HEK293 (cell line): ENCODE measurements around the gene SYPL2.
A peak's percentile ranks its signal among the peaks of the same experiment; 100 is the strongest.

Experiments
- CTCF ChIA-PET: fragments of 350-600 bp; formaldehyde crosslinking; extraction: SDS; loops from one replicate; lab custom pipeline; 2021; ENCODE audit warnings: antibody characterized with exemption; lab: Yijun Ruan, JAX
- POLR2A ChIA-PET: fragments of 300-600 bp; formaldehyde crosslinking; extraction: SDS; loops from one replicate; lab custom pipeline; 2020; ENCODE audit warnings: antibody characterized with exemption, inconsistent platforms; lab: Yijun Ruan, JAX
- H3K27ac ChIP-seq: fragments of 200-500 bp; sonication (Bioruptor generic); 2 replicates; pipeline ENCODE4 v1.5.1; 2014; ENCODE audit warnings: low read depth, low read length, control low read depth, inconsistent platforms; ENCODE audit errors: extremely low read depth
- H3K36me3 ChIP-seq, 2 experiments: fragments of 200-500 bp in 1 of 2; sonication (Bioruptor generic) in 1 of 2; 1 replicate in 1 of 2; 2 replicates in 1 of 2; pipeline ENCODE4 v1.5.1; 2014 to 2017; ENCODE audit warnings: inconsistent platforms in 2 of 2, low read length in 2 of 2; ENCODE audit not compliant: control insufficient read depth in 2 of 2, insufficient read depth in 1 of 2
- H3K4me1 ChIP-seq: fragments of 200-500 bp; sonication (Bioruptor generic); 2 replicates; pipeline ENCODE4 v1.5.1; 2014; ENCODE audit warnings: mild to moderate bottlenecking, low read length, inconsistent platforms; ENCODE audit not compliant: control insufficient read depth, insufficient read depth
- H3K4me3 ChIP-seq: 2 replicates; pipeline ENCODE4 v1.5.1; 2011; ENCODE audit warnings: low read depth, mild to moderate bottlenecking, control low read depth, low read length, moderate library complexity
- H3K9me3 ChIP-seq: fragments of 200-500 bp; sonication (Bioruptor generic); 2 replicates; pipeline ENCODE4 v1.5.1; 2014; ENCODE audit warnings: low read depth, low read length, inconsistent platforms; ENCODE audit not compliant: control insufficient read depth, insufficient read depth
- GLIS2 ChIP-seq: fragments of 450-650 bp; formaldehyde crosslinking; IDR thresholded peaks from 2 replicates; pipeline ENCODE4 v1.5.1; 2016; ENCODE audit warnings: missing biosample characterization, missing genetic modification characterization
- MYNN ChIP-seq: fragments of 450-650 bp; formaldehyde crosslinking; IDR thresholded peaks from 2 replicates; pipeline ENCODE4 v1.5.1; 2016; ENCODE audit warnings: missing biosample characterization, missing genetic modification characterization, borderline replicate concordance
- SCRT1 ChIP-seq: fragments of 450-650 bp; formaldehyde crosslinking; IDR thresholded peaks from 2 replicates; pipeline ENCODE4 v1.5.1; 2016; ENCODE audit warnings: missing biosample characterization, missing genetic modification characterization, borderline replicate concordance
- SCRT2 ChIP-seq: fragments of 450-650 bp; formaldehyde crosslinking; IDR thresholded peaks from 2 replicates; pipeline ENCODE4 v1.5.1; 2016; ENCODE audit warnings: missing biosample characterization, missing genetic modification characterization
- TCF7L2 ChIP-seq: IDR thresholded peaks from 2 replicates; pipeline ENCODE4 v1.6.1; 2011; ENCODE audit warnings: low read depth, mild to moderate bottlenecking, inconsistent platforms, low read length, moderate library complexity, borderline replicate concordance
- ZEB2 ChIP-seq: fragments of 450-650 bp; formaldehyde crosslinking; IDR thresholded peaks from 2 replicates; pipeline ENCODE4 v1.5.1; 2016; ENCODE audit warnings: missing biosample characterization, missing genetic modification characterization
- ZNF121 ChIP-seq: fragments of 450-650 bp; formaldehyde crosslinking; IDR thresholded peaks from 2 replicates; pipeline ENCODE4 v1.5.1; 2016; ENCODE audit warnings: missing biosample characterization, missing genetic modification characterization
- ZNF214 ChIP-seq: fragments of 450-650 bp; formaldehyde crosslinking; IDR thresholded peaks from 2 replicates; pipeline ENCODE4 v1.5.1; 2017; ENCODE audit warnings: missing biosample characterization, mild to moderate bottlenecking, missing genetic modification characterization, borderline replicate concordance
- ZNF248 ChIP-seq: fragments of 450-650 bp; formaldehyde crosslinking; IDR thresholded peaks from 2 replicates; pipeline ENCODE4 v1.5.1; 2017; ENCODE audit warnings: missing biosample characterization, missing genetic modification characterization
- ZNF274 ChIP-seq, 2 experiments: fragments of 200-500 bp in 1 of 2; fragments of 450-650 bp in 1 of 2; sonication (Bioruptor generic) in 1 of 2; formaldehyde crosslinking in 1 of 2; IDR thresholded peaks; 2 replicates each; pipeline versions ENCODE4 v1.5.1 to v1.6.1; 2014 to 2016; ENCODE audit warnings: borderline replicate concordance in 1 of 2, inconsistent platforms in 1 of 2, low read length in 1 of 2, missing biosample characterization in 1 of 2, missing genetic modification characterization in 1 of 2
- ZNF292 ChIP-seq: fragments of 450-650 bp; formaldehyde crosslinking; IDR thresholded peaks from 2 replicates; pipeline ENCODE4 v1.5.1; 2016; ENCODE audit warnings: low read depth, missing biosample characterization, missing genetic modification characterization, borderline replicate concordance
- ZNF335 ChIP-seq: fragments of 450-650 bp; formaldehyde crosslinking; conservative IDR thresholded peaks from 2 replicates; pipeline ENCODE4 v1.5.1; 2016; ENCODE audit warnings: missing biosample characterization, missing genetic modification characterization
- ZNF362 ChIP-seq: fragments of 450-650 bp; formaldehyde crosslinking; IDR thresholded peaks from 2 replicates; pipeline ENCODE4 v1.5.1; 2016; ENCODE audit warnings: missing biosample characterization, missing genetic modification characterization
- ZNF391 ChIP-seq: fragments of 450-650 bp; formaldehyde crosslinking; IDR thresholded peaks from 2 replicates; pipeline ENCODE4 v1.5.1; 2016; ENCODE audit warnings: low read depth, missing biosample characterization, missing genetic modification characterization, borderline replicate concordance
- ZNF48 ChIP-seq: fragments of 450-650 bp; formaldehyde crosslinking; IDR thresholded peaks from 2 replicates; pipeline ENCODE4 v1.5.1; 2016; ENCODE audit warnings: missing biosample characterization, missing genetic modification characterization
- ZNF558 ChIP-seq: fragments of 450-650 bp; formaldehyde crosslinking; IDR thresholded peaks from 2 replicates; pipeline ENCODE4 v1.5.1; 2016; ENCODE audit warnings: missing biosample characterization, missing genetic modification characterization
- ZNF624 ChIP-seq: fragments of 450-650 bp; formaldehyde crosslinking; IDR thresholded peaks from 2 replicates; pipeline ENCODE4 v1.5.1; 2017; ENCODE audit warnings: missing biosample characterization, missing genetic modification characterization
- ZNF654 ChIP-seq: fragments of 450-650 bp; formaldehyde crosslinking; IDR thresholded peaks from 2 replicates; pipeline ENCODE4 v1.5.1; 2016; ENCODE audit warnings: low read depth, missing biosample characterization, missing genetic modification characterization
- ZNF777 ChIP-seq: fragments of 450-650 bp; formaldehyde crosslinking; IDR thresholded peaks from 2 replicates; pipeline ENCODE4 v1.5.1; 2017; ENCODE audit warnings: missing biosample characterization, missing genetic modification characterization, borderline replicate concordance
- TF ChIP-seq, protein P1 (sequence below): fragments of 450-650 bp; formaldehyde crosslinking; IDR thresholded peaks from 2 replicates; pipeline ENCODE4 v1.5.1; 2016; ENCODE audit warnings: missing biosample characterization, missing genetic modification characterization
- TF ChIP-seq, protein P2 (sequence below): fragments of 450-650 bp; formaldehyde crosslinking; conservative IDR thresholded peaks from 2 replicates; pipeline ENCODE4 v1.5.1; 2016; ENCODE audit warnings: low read depth, missing biosample characterization, missing genetic modification characterization

SYPL2 gene

DNA sequence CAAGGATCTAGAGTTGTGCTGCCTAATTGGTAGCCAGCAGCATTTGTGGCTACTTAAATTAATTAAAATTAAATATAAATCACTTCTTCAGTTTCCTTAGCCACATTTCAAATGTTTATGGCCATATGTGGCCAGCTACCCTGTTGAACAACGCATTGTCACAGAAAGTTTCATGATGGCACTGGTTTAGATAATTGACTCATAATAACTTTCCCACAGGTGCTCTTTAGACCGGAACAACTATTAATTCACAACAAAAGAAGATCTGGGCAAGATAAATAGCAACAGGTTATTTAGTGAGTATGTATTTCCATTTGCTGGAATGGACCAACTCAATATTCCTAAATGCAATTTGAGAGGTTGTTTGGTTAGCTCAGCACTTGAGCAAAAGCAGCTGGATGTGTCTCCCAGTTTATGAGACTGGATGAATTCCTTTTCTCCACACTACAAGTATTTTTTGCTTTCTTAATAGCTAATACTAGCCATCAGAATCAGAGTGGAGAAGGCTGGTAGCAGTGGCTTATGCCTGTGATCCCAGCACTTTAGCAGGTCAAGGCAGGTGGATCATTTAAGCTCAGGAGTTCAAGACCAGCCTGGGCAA, 46.9 kb downstream of the SYPL2 start:
- no peak for TF ChIP-seq ZNF362 (tag by site-specific recombination)
- TF ChIP-seq SCRT2 (tag by site-specific recombination) = peak; percentile 92
- 0 out of 2 replicates have a peak, but pooled peaks have one; percentile 58 for TF ChIP-seq SCRT1 (tag by site-specific recombination)
- TF ChIP-seq, all 188 proteins: peak for 2
- Histone ChIP-seq H3K36me3 (no peaks in the 10 kb centered on the region), H3K4me3 (no peak overlapping the region), H3K4me1 (no peaks in the 10 kb centered on the region), H3K9me3 (no peaks in the 10 kb centered on the region), H3K27ac (no peak overlapping the region)
- ChIA-PET CTCF (interaction anchor here (0.6 to 36.3 kb wide), 3 partner anchors 19 to 138 kb away, joined by 4 to 1152 read pairs (median 303); partner anchors contain the start of genes CYB561D1 and GPR61), POLR2A (no interaction called here)

GRCh38 chr1:109514846-109515245, 48.5 kb downstream of the SYPL2 start:
- no peak overlapping the region for H3K27ac ChIP-seq
- no peak overlapping the region for H3K4me3 ChIP-seq
- ChIA-PET CTCF (interaction anchor here (1.0 to 36.3 kb wide), 4 partner anchors 12 to 470 kb away, joined by 5 to 1152 read pairs (median 154); partner anchors contain the start of genes AHCYL1, CYB561D1 and GPR61), POLR2A (interaction anchor here (1.1 to 1.3 kb wide), 2 partner anchors 9 to 489 kb away, joined by 3 read pairs; no protein-coding TSS in a partner anchor)
- H3K9me3 ChIP-seq = no peaks in the 10 kb centered on the region
- no peaks in the 10 kb centered on the region for H3K36me3 ChIP-seq
- H3K4me1 ChIP-seq = no peaks in the 10 kb centered on the region
- TF ChIP-seq ZNF335 (no peak), SCRT2 (tag by site-specific recombination) (no peak), ZNF777 (no peak), ZNF248 (tag by site-specific recombination) (no peak), ZNF48 (tag by site-specific recombination) (no peak)
- TF ChIP-seq, all 188 proteins: peak for 0

- H3K36me3 ChIP-seq = no peaks in the 10 kb centered on the region
- POLR2A ChIA-PET = no interaction called here
- no peaks in the 10 kb centered on the region for H3K4me1 ChIP-seq
- H3K27ac ChIP-seq = no peak overlapping the region
- CTCF ChIA-PET = interaction anchor here (18.0 to 36.3 kb wide), 2 partner anchors 16 to 22 kb away, joined by 303 to 1152 read pairs; partner anchors contain the start of genes CYB561D1 and GPR61
- H3K9me3 ChIP-seq = no peaks in the 10 kb centered on the region
- no peak overlapping the region for H3K4me3 ChIP-seq
- TF ChIP-seq ZNF654 (tag by site-specific recombination) = no peak
- TF ChIP-seq GLIS2 = no peak
- no peak for TF ChIP-seq ZNF292 (tag by site-specific recombination)
- TF ChIP-seq, protein P1, sequence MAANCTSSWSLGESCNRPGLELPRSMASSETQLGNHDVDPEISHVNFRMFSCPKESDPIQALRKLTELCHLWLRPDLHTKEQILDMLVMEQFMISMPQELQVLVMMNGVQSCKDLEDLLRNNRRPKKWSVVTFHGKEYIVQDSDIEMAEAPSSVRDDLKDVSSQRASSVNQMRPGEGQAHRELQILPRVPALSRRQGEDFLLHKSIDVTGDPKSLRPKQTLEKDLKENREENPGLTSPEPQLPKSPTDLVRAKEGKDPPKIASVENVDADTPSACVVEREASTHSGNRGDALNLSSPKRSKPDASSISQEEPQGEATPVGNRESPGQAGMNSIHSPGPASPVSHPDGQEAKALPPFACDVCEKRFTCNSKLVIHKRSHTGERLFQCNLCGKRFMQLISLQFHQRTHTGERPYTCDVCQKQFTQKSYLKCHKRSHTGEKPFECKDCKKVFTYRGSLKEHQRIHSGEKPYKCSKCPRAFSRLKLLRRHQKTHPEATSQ (tag by site-specific recombination) = no peak
- TF ChIP-seq ZNF558 (tag by site-specific recombination) = no peak
- no peak for TF ChIP-seq ZNF214 (tag by site-specific recombination)
- no peak for TF ChIP-seq ZNF274 (IDR thresholded peaks at IDR 0.05; ENCODE audit: low read length)
- no peak for TF ChIP-seq ZNF274 (tag by site-specific recombination; IDR thresholded peaks at IDR 0.05; ENCODE audit: borderline replicate concordance)
- TF ChIP-seq ZNF624 (tag by site-specific recombination) = no peak
- TF ChIP-seq ZNF391 (tag by site-specific recombination) = no peak
- TF ChIP-seq, protein P2, sequence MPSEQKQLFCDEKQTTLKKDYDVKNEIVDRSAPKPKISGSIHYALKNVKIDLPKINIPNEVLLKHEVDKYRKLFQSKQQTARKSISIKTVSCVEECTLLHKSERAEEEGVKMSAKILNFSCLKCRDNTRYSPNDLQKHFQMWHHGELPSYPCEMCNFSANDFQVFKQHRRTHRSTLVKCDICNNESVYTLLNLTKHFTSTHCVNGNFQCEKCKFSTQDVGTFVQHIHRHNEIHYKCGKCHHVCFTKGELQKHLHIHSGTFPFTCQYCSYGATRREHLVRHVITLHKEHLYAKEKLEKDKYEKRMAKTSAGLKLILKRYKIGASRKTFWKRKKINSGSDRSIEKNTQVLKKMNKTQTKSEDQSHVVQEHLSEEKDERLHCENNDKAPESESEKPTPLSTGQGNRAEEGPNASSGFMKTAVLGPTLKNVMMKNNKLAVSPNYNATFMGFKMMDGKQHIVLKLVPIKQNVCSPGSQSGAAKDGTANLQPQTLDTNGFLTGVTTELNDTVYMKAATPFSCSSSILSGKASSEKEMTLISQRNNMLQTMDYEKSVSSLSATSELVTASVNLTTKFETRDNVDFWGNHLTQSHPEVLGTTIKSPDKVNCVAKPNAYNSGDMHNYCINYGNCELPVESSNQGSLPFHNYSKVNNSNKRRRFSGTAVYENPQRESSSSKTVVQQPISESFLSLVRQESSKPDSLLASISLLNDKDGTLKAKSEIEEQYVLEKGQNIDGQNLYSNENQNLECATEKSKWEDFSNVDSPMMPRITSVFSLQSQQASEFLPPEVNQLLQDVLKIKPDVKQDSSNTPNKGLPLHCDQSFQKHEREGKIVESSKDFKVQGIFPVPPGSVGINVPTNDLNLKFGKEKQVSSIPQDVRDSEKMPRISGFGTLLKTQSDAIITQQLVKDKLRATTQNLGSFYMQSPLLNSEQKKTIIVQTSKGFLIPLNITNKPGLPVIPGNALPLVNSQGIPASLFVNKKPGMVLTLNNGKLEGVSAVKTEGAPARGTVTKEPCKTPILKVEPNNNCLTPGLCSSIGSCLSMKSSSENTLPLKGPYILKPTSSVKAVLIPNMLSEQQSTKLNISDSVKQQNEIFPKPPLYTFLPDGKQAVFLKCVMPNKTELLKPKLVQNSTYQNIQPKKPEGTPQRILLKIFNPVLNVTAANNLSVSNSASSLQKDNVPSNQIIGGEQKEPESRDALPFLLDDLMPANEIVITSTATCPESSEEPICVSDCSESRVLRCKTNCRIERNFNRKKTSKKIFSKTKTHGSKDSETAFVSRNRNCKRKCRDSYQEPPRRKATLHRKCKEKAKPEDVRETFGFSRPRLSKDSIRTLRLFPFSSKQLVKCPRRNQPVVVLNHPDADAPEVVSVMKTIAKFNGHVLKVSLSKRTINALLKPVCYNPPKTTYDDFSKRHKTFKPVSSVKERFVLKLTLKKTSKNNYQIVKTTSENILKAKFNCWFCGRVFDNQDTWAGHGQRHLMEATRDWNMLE = no peak
- TF ChIP-seq MYNN (tag by site-specific recombination) = no peak
- no peak for TF ChIP-seq ZEB2 (tag by site-specific recombination)
- TF ChIP-seq ZNF121 (tag by site-specific recombination) = no peak
- TF ChIP-seq TCF7L2 = no peak
Measured at GRCh38 chr1:109516872-109517271, 50.5 kb downstream of the SYPL2 start.
